Progenitor cell of endocrine pancreas (in vitro differentiated cells): ENCODE data around the gene ZNF678. TPM values are rescaled to one million over a fixed set of nuclear protein-coding genes. Genes with fewer than 3 reads are reported as not detected.

Experiments
- DNase-seq: peaks from one replicate; pipeline ENCODE4 v3.0.0; 2021; ENCODE audit warnings: low spot score; ENCODE audit not compliant: unreplicated experiment
- H3K27ac Mint-ChIP-seq: 2 replicates; pipeline ENCODE4 v1.8.0; 2021; ENCODE audit warnings: mild to moderate bottlenecking, moderate library complexity, mixed read lengths
- H3K27me3 Mint-ChIP-seq: 2 replicates; pipeline ENCODE4 v1.8.0; 2021; ENCODE audit warnings: mixed read lengths
- H3K36me3 Mint-ChIP-seq: 2 replicates; pipeline ENCODE4 v1.8.0; 2022; ENCODE audit warnings: mixed read lengths; ENCODE audit not compliant: insufficient read depth
- H3K4me1 Mint-ChIP-seq: 2 replicates; pipeline ENCODE4 v1.8.0; 2021; ENCODE audit warnings: low read depth, mixed read lengths
- H3K4me3 Mint-ChIP-seq: 2 replicates; pipeline ENCODE4 v1.8.0; 2021; ENCODE audit warnings: low read depth, mild to moderate bottlenecking, moderate library complexity, mixed read lengths
- H3K9me3 Mint-ChIP-seq: 2 replicates; pipeline ENCODE4 v1.8.0; 2021; ENCODE audit warnings: low read depth, mixed read lengths
- long read RNA-seq: library from polyadenylated mRNA; unstranded; transcript quantifications from one replicate; pipeline ENCODE4 v2.0.0, GENCODE V29; 2020
- total RNA-seq: library from RNA; stranded (reverse); gene quantifications from 2 replicates; pipeline ENCODE4 v1.2.1, GENCODE V29; 2021
- TF ChIP-seq, protein P1 (sequence below): fragments of 200-600 bp; sonication (generic); IDR thresholded peaks from one replicate; pipeline ENCODE4 v1.5.0; 2021; ENCODE audit warnings: antibody characterized with exemption, mild to moderate bottlenecking; ENCODE audit not compliant: unreplicated experiment

The ZNF678 gene
- total RNA-seq, result 19.8 and 24.1 TPM in 2 replicates
- long read RNA-seq, full-length matches to known transcripts, result 9 of 23 reads
- long read RNA-seq, partial matches to known transcripts, result 0 of 23 reads
- long read RNA-seq, other reads (novel, unspliced or antisense), result 14 of 23 reads

DNA sequence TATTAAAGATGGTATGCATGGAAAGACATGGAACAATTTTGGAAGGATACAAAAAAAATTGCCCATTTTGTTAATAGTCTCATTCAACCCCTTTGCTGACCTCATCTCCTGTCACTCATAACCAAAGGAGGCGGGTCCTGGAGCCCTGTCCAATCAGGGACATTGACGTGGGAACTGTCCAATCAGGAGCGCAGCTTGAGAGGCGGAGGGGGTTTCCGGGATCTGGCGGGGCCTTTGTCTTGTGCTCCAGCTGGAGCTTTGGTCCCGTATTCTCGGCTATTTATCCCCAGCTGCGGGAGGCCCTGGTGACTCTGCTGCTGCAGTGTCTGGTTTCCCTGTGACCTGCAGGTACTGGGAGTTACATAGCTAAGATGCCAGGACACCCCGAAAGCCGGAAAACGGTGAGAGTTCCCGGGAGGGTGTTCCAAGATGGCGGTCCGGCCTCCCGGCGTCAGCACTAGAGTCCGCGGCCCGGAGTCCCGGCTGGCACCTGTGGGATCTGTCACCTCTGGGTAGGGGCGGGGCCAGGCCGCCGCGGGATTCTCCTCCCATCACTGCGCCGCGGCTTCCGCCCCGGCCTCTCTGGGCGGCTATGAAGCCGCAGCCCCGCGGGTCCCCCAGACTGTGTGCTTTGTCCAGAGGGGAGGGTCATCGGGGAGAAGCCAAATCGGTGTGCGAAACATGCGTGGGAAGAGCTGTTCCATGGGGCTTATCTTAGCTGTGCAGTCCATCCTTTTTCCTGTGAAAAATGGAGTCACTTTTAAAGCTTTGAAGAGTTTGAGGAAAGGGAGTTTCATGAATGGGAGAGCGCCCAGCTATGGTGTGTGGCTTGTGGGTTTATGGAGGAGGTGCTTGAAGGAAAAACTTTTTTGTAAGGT is at the start of gene ZNF678:
Gene ZNF678 (plus strand): TSS at position 233 of the 878 bp plus-strand sequence. CDS start 87,436 bp downstream, outside the sequence.
- Mint-ChIP-seq H3K4me1 (peaks cover 21% of the 10 kb centered on the region), H3K9me3 (peaks cover 15% of the 10 kb centered on the region), H3K4me3 (peak within 1 kb of the TSS; percentile 99), H3K27me3 (peaks cover 6% of the 10 kb centered on the region), H3K27ac (peak within 1 kb of the TSS; percentile 100), H3K36me3 (peaks cover 17% of the 10 kb centered on the region)
- DNase-seq, result peak; percentile 86
- TF ChIP-seq, protein P1, sequence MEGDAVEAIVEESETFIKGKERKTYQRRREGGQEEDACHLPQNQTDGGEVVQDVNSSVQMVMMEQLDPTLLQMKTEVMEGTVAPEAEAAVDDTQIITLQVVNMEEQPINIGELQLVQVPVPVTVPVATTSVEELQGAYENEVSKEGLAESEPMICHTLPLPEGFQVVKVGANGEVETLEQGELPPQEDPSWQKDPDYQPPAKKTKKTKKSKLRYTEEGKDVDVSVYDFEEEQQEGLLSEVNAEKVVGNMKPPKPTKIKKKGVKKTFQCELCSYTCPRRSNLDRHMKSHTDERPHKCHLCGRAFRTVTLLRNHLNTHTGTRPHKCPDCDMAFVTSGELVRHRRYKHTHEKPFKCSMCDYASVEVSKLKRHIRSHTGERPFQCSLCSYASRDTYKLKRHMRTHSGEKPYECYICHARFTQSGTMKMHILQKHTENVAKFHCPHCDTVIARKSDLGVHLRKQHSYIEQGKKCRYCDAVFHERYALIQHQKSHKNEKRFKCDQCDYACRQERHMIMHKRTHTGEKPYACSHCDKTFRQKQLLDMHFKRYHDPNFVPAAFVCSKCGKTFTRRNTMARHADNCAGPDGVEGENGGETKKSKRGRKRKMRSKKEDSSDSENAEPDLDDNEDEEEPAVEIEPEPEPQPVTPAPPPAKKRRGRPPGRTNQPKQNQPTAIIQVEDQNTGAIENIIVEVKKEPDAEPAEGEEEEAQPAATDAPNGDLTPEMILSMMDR, result no peak

DNA sequence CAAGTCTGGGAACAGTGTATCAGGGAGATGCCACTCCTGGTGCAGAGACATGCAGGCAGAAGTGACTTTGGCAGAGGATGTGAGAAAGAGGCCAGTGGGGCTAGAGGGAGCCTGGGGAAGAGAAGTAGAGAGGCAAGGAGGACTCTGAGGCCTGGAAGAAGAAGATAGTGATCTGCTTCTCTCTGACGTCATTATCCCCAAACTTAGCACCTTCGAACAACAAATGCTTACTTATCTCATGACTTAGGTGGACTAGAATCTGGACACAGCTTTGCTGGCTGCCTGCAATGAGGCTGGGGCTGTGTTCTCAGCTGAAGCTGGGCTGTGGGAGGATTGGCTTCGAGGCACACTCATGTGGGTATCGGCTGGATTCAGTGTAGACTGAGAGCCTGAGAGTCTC is 44.5 kb upstream of the ZNF678 start:
- H3K36me3 Mint-ChIP-seq, result no peaks in the 10 kb centered on the region
- H3K27ac Mint-ChIP-seq, result no peak overlapping the region

DNA sequence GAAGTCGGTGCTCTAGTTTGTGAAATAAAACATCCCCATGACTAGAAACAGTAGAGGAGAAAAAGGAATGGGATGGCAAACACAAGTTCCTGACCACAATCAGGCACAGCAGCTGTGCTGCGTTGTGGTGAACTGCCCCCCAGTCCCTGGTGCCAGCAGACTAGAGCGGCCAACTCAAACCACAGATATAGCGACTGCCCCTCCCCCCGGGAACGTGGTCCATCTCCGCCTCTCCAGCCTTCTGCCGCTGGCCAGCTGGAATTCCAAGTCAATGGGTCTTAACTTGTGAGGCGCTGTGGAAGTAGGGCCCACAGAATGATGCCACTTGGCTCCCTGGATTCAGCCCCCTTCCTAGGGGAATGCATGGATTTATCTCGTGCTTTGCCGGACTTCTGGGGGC is 41.6 kb upstream of the ZNF678 start:
- H3K9me3 Mint-ChIP-seq, result peaks cover 27% of the 10 kb centered on the region
- H3K27ac Mint-ChIP-seq, result no peak overlapping the region
- H3K4me1 Mint-ChIP-seq, result peaks cover 3% of the 10 kb centered on the region
- TF ChIP-seq, protein P1, result no peak
- no peak for DNase-seq
- H3K4me3 Mint-ChIP-seq, result no peak overlapping the region
- H3K27me3 Mint-ChIP-seq, result no peaks in the 10 kb centered on the region
- peaks cover 2% of the 10 kb centered on the region for H3K36me3 Mint-ChIP-seq

More for the DNA sequence above, 44.5 kb upstream of the ZNF678 start:
- DNase-seq, result no peak
- Mint-ChIP-seq H3K27me3 (peaks cover 4% of the 10 kb centered on the region), H3K4me1 (peaks cover 3% of the 10 kb centered on the region), H3K4me3 (no peak overlapping the region), H3K9me3 (peaks cover 6% of the 10 kb centered on the region)
- TF ChIP-seq, protein P1, result no peak

DNA sequence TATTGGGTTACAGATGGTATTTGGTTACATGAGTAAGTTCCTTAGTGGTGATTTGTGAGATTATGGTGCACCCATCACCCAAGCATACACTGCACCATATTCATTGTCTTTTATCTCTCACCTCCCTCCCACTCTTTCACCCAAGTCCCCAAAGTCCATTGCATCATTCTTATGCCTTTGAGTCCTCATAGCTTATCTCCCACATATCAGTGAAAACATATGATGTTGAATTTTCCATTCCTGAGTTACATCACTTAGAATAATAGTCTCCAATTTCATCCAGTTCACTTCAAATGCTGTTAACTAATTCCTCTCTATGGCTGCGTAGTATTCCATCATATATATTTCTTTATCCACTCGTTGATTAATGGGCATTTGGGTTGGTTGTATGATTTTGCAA is 36.8 kb upstream of the ZNF678 start:
- H3K27me3 Mint-ChIP-seq, result no peaks in the 10 kb centered on the region
- H3K4me1 Mint-ChIP-seq, result no peaks in the 10 kb centered on the region
- H3K36me3 Mint-ChIP-seq, result peaks cover 39% of the 10 kb centered on the region
- H3K4me3 Mint-ChIP-seq, result no peak overlapping the region
- TF ChIP-seq, protein P1, result no peak
- no peak overlapping the region for H3K27ac Mint-ChIP-seq
- no peak for DNase-seq
- peaks cover 73% of the 10 kb centered on the region for H3K9me3 Mint-ChIP-seq

DNA sequence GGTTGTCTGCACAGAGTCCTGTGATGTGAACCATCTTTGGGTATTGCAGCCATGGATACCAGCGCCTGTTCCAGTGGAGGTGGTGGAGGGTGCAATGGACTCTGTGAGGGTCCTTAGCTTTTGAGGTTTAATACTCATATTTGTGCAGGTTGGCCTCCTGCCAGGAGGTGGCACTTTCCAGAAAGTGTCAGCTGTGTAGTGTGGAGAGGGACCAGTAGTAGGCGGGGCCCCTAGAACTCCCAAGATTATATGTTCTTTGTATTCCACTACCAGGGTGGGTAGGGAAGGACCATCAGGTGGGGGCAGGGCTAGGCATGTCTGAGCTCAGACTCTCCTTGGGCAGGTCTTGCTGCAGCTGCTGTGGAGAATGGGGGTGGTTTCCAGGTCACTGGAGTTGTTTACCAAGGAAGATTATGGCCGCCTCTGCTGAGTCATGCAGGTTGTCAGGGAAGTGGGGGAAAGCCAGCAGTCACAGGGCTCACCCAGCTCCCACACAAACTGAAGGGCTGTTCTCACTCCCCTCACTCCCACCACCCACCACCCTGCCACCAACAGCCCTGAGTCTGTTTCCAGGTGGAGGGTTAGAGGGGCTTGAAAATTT is 31.2 kb upstream of the ZNF678 start:
- Mint-ChIP-seq H3K36me3 (peaks cover 66% of the 10 kb centered on the region), H3K9me3 (peaks cover 79% of the 10 kb centered on the region), H3K27me3 (no peaks in the 10 kb centered on the region), H3K4me1 (no peaks in the 10 kb centered on the region), H3K27ac (no peak overlapping the region), H3K4me3 (no peak overlapping the region)
- TF ChIP-seq, protein P1, result no peak
- no peak for DNase-seq
